ENCODE data around the gene HUNK.

DNA sequence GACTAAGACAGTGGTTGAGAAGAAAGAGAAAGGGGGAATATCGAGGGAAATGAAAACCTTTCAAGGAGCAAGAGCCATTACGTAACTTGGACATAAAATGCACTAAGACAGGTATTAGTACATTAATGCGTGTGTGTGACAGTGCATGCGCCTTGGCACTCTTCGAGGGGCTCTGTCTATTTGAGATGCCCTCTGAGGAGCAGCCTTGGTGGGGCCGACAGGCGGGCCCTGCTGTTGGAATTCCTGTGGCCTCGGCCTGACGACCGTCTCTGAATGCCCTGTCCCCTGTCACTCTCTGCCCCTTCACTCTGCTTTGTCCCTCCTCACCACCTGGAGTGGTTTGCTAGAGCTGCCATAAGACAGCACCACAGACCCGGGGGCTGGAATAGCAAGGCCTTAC is 12.3 kb downstream of the HUNK start:
- TF ChIP-seq POLR2A (IDR thresholded peaks at IDR 0.05) (no peak), CTCF (IDR thresholded peaks at IDR 0.05) (no peak)

Data from right lobe of liver (tissue), 4 donors.